IMR-90 (cell line): ENCODE results near the gene CUX1. TPM values are rescaled to one million over a fixed set of nuclear protein-coding genes. Genes with fewer than 3 reads are reported as not detected.

Source experiments
- ATAC-seq: fragments of 200-7000 bp; cut with Tn5 transposase; 2 replicates; pipeline ENCODE4 v1.9.1; 2020; ENCODE audit warnings: low read depth, mild to moderate bottlenecking, moderate library complexity
- BruUV-seq: library from RNA; stranded (reverse); fragments of 400-500 nt; replicated peaks from 2 replicates; lab custom pipeline; 2021; lab: Mats Ljungman, UMichigan
- CTCF ChIA-PET: fragments of 300-600 bp; formaldehyde crosslinking; extraction: SDS; loops from one replicate; lab custom pipeline; 2021; ENCODE audit warnings: antibody characterized with exemption; lab: Yijun Ruan, JAX
- POLR2A ChIA-PET: fragments of 300-600 bp; sonication (Branson Sonifier 250); formaldehyde crosslinking; loops from one replicate; lab custom pipeline; 2022; ENCODE audit warnings: antibody characterized with exemption; ENCODE audit not compliant: unreplicated experiment; lab: Charles Lee
- DNase-seq: peaks from one replicate; pipeline ENCODE4 v3.0.0; 2013
- H2AFZ ChIP-seq: replicated peaks from 2 replicates; pipeline ENCODE3; 2013; ENCODE audit warnings: low read length, mild to moderate bottlenecking; ENCODE audit not compliant: poor library complexity
- H2AK5ac ChIP-seq: 2 replicates; pipeline ENCODE4 v1.6.1; 2013; ENCODE audit warnings: low read depth, low read length, inconsistent platforms
- H2AK9ac ChIP-seq: replicated peaks from 2 replicates; pipeline ENCODE3; 2013; ENCODE audit warnings: mild to moderate bottlenecking, low read depth, low read length, moderate library complexity; ENCODE audit not compliant: poor library complexity
- H2BK120ac ChIP-seq: 2 replicates; pipeline ENCODE4 v1.6.1; 2013; ENCODE audit warnings: low read depth, low read length, inconsistent platforms
- H2BK15ac ChIP-seq: 3 replicates; pipeline ENCODE4 v1.6.1; 2013; ENCODE audit warnings: low read depth, low read length, inconsistent platforms
- H2BK20ac ChIP-seq: 2 replicates; pipeline ENCODE4 v1.6.1; 2013; ENCODE audit warnings: low read depth, mild to moderate bottlenecking, inconsistent platforms, low read length, moderate library complexity
- H2BK5ac ChIP-seq: 2 replicates; pipeline ENCODE4 v1.6.1; 2013; ENCODE audit warnings: mild to moderate bottlenecking, low read depth, low read length, inconsistent platforms; ENCODE audit not compliant: poor library complexity, severe bottlenecking
- H3K14ac ChIP-seq: replicated peaks from 2 replicates; pipeline ENCODE4 v1.6.1; 2013; ENCODE audit warnings: low read depth, low read length, inconsistent platforms
- H3K18ac ChIP-seq: 2 replicates; pipeline ENCODE4 v1.6.1; 2013; ENCODE audit warnings: low read depth, low read length, control low read depth
- H3K23ac ChIP-seq: 2 replicates; pipeline ENCODE4 v1.6.1; 2013; ENCODE audit warnings: low read depth, low read length, inconsistent platforms
- H3K27ac ChIP-seq: 2 replicates; pipeline ENCODE4 v1.5.1; 2013; ENCODE audit warnings: mild to moderate bottlenecking, control low read depth, low read length; ENCODE audit not compliant: insufficient read depth
- H3K27me3 ChIP-seq: 2 replicates; pipeline ENCODE4 v1.6.1; 2013; ENCODE audit warnings: low read length; ENCODE audit not compliant: control insufficient read depth, insufficient read depth
- H3K36me3 ChIP-seq: 2 replicates; pipeline ENCODE4 v1.6.1; 2013; ENCODE audit warnings: low read length, mixed read lengths; ENCODE audit not compliant: control insufficient read depth, insufficient read depth
- H3K4ac ChIP-seq: 2 replicates; pipeline ENCODE4 v1.6.1; 2013; ENCODE audit warnings: low read depth, low read length, inconsistent platforms
- H3K4me1 ChIP-seq: 2 replicates; pipeline ENCODE4 v1.6.1; 2013; ENCODE audit warnings: low read length, mixed read lengths; ENCODE audit not compliant: control insufficient read depth, insufficient read depth
- H3K4me2 ChIP-seq: 2 replicates; pipeline ENCODE4 v1.6.1; 2013; ENCODE audit warnings: low read depth, mild to moderate bottlenecking, control low read depth, low read length, moderate library complexity
- H3K4me3 ChIP-seq: 2 replicates; pipeline ENCODE4 v1.5.1; 2013; ENCODE audit warnings: low read depth, mild to moderate bottlenecking, control low read depth, low read length, moderate library complexity; ENCODE audit not compliant: insufficient read depth
- H3K56ac ChIP-seq: 2 replicates; pipeline ENCODE4 v1.6.1; 2013; ENCODE audit warnings: low read length, inconsistent platforms; ENCODE audit not compliant: insufficient read depth; ENCODE audit errors: extremely low read depth
- H3K79me1 ChIP-seq, 2 experiments: 2 replicates each; pipeline ENCODE4 v1.6.1; 2013; ENCODE audit warnings: low read length in 2 of 2, inconsistent platforms in 1 of 2, low read depth in 1 of 2
- H3K9ac ChIP-seq: 2 replicates; pipeline ENCODE4 v1.6.1; 2013; ENCODE audit warnings: low read depth, low read length, control low read depth
- H3K9me1 ChIP-seq: 2 replicates; pipeline ENCODE4 v1.6.1; 2013; ENCODE audit warnings: low read length, inconsistent platforms; ENCODE audit not compliant: insufficient read depth
- H3K9me3 ChIP-seq: 2 replicates; pipeline ENCODE4 v1.6.1; 2013; ENCODE audit warnings: low read length; ENCODE audit not compliant: control insufficient read depth, insufficient read depth
- H4K20me1 ChIP-seq: 2 replicates; pipeline ENCODE4 v1.6.1; 2013; ENCODE audit warnings: low read length, inconsistent platforms; ENCODE audit not compliant: insufficient read depth
- H4K5ac ChIP-seq: 2 replicates; pipeline ENCODE4 v1.6.1; 2013; ENCODE audit warnings: mild to moderate bottlenecking, low read depth, low read length, control low read depth
- H4K8ac ChIP-seq, 2 experiments: 2 replicates each; pipeline ENCODE4 v1.6.1; 2013; ENCODE audit warnings: low read depth in 2 of 2, low read length in 2 of 2, control low read depth in 1 of 2, inconsistent platforms in 1 of 2
- H4K91ac ChIP-seq: 2 replicates; pipeline ENCODE4 v1.6.1; 2013; ENCODE audit warnings: low read depth, low read length, inconsistent platforms; ENCODE audit not compliant: insufficient read depth
- BHLHE40 ChIP-seq: fragments of 150-350 bp; IDR thresholded peaks from 2 replicates; pipeline ENCODE4 v1.6.1; 2016; ENCODE audit warnings: mild to moderate bottlenecking, low read depth, low read length
- CEBPB ChIP-seq: IDR thresholded peaks from 2 replicates; pipeline ENCODE4 v1.6.1; 2012; ENCODE audit warnings: low read depth, low read length, improper control_type of control experiment
- CHD1 ChIP-seq: IDR thresholded peaks from 2 replicates; pipeline ENCODE4 v1.6.1; 2012; ENCODE audit warnings: low read depth, low read length, improper control_type of control experiment
- FOS ChIP-seq: fragments of 150-350 bp; IDR thresholded peaks from 2 replicates; pipeline ENCODE4 v1.6.1; 2016; ENCODE audit warnings: low read depth, low read length
- MAFK ChIP-seq: IDR thresholded peaks from 2 replicates; pipeline ENCODE4 v1.6.1; 2012; ENCODE audit warnings: low read depth, low read length, improper control_type of control experiment
- MAZ ChIP-seq: IDR thresholded peaks from 2 replicates; pipeline ENCODE4 v1.6.1; 2012; ENCODE audit warnings: low read depth, mild to moderate bottlenecking, low read length, improper control_type of control experiment, moderate library complexity, borderline replicate concordance
- MXI1 ChIP-seq: IDR thresholded peaks from 2 replicates; pipeline ENCODE4 v1.6.1; 2012; ENCODE audit warnings: low read depth, mild to moderate bottlenecking, low read length, moderate library complexity, borderline replicate concordance
- NFE2L2 ChIP-seq: fragments of 150-350 bp; IDR thresholded peaks from 2 replicates; pipeline ENCODE4 v1.6.1; 2016; ENCODE audit warnings: low read depth, mild to moderate bottlenecking, low read length
- POLR2A ChIP-seq: IDR thresholded peaks from 2 replicates; pipeline ENCODE4 v1.6.1; 2012; ENCODE audit warnings: mild to moderate bottlenecking, low read depth, low read length
- RAD21 ChIP-seq: IDR thresholded peaks from 2 replicates; pipeline ENCODE4 v1.6.1; 2012; ENCODE audit warnings: low read length, improper control_type of control experiment
- RCOR1 ChIP-seq: IDR thresholded peaks from 2 replicates; pipeline ENCODE4 v1.6.1; 2012; ENCODE audit warnings: mild to moderate bottlenecking, low read length, improper control_type of control experiment; ENCODE audit not compliant: insufficient replicate concordance
- RFX5 ChIP-seq: IDR thresholded peaks from 2 replicates; pipeline ENCODE4 v1.8.0; 2012; ENCODE audit warnings: low read depth, mild to moderate bottlenecking, low read length, moderate library complexity
- SMC3 ChIP-seq: fragments of 150-350 bp; IDR thresholded peaks from 2 replicates; pipeline ENCODE4 v1.6.1; 2016; ENCODE audit warnings: low read depth, mild to moderate bottlenecking, antibody characterized with exemption, low read length, moderate library complexity
- WGBS, 2 experiments: methylation state at CpG; one replicate each; pipeline versions ENCODE4 v1.1.5 to v1.1.7; 2013; ENCODE audit warnings: missing lambda C conversion rate in 2 of 2; ENCODE audit not compliant: insufficient read length in 1 of 2; ENCODE audit errors: extremely low coverage in 2 of 2; 5-methylcytosine and 5-hydroxymethylcytosine counted together
- dilution Hi-C: fragments of 300-500 bp; cut with HindIII; formaldehyde crosslinking; loops from one replicate; pipeline ENCODE4 v1.14.3; 2018; ENCODE audit warnings: low sequenced_read_pairs; ENCODE audit not compliant: unreplicated experiment
- in situ Hi-C: fragments of 300-500 bp; cut with MboI; formaldehyde crosslinking; loops from 3 replicates; pipeline ENCODE4 v1.14.3; 2019; ENCODE audit warnings: low sequenced_read_pairs, inconsistent platforms, mixed read lengths
- intact Hi-C: fragments of 100-400 bp; cut with micrococcal nuclease; formaldehyde crosslinking; loops from 2 replicates; pipeline ENCODE4 v1.10.0; 2022
- polyA plus RNA-seq, 3 experiments: library from polyadenylated mRNA; depleted of rRNA; stranded (reverse); fragments of >200 nt; gene quantifications; 2 replicates each; pipeline ENCODE4 v1.2.3, GENCODE V29; 2012; ENCODE audit warnings: low replicate concordance in 1 of 3
- total RNA-seq: library from RNA; depleted of rRNA; stranded (reverse); fragments of >200 nt; gene quantifications from 2 replicates; pipeline ENCODE4 v1.2.3, GENCODE V29; 2012
- TF ChIP-seq, protein P1 (sequence below): fragments of 150-350 bp; IDR thresholded peaks from 2 replicates; pipeline ENCODE4 v1.6.1; 2017; ENCODE audit warnings: mild to moderate bottlenecking, antibody characterized with exemption, low read length, low read depth
- TF ChIP-seq, protein P2 (sequence below): conservative IDR thresholded peaks from 2 replicates; pipeline ENCODE4 v1.5.1; 2012; ENCODE audit warnings: mild to moderate bottlenecking, low read depth, low read length, improper control_type of control experiment
- TF ChIP-seq, protein P3 (sequence below): fragments of 150-350 bp; IDR thresholded peaks from 2 replicates; pipeline ENCODE4 v1.6.1; 2016; ENCODE audit warnings: low read depth, mild to moderate bottlenecking, low read length, moderate library complexity, borderline replicate concordance

The CUX1 gene
- total and polyA plus RNA-seq, 2 of the 4 experiments (the other 2 are of a cell fraction), result 19.7 to 46.4 TPM

DNA sequence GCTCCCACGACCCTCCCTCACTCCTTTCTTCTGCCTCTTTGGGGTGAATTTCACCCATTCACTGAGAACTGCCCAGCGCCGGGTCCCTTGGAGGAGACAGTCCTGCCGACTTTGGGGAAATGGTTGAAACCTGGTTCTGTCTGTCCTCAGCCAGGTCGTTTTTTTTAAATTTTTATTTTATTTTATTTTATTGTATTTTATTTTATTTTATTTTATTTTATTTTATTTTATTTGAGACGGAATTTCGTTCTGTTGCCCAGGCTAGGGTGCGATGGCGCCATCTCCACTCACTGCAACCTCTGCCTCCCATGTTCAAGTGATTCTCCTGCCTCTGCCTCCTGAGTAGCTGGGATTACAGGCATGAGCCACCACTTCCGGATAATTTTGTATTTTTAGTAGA is 363.3 kb downstream of the CUX1 start:
- H3K18ac ChIP-seq, result no peak overlapping the region
- dilution Hi-C loops (no loop called here), intact Hi-C loops (no loop called here), in situ Hi-C loops (no loop called here)
- no peaks in the 10 kb centered on the region for H3K4me1 ChIP-seq
- ChIA-PET POLR2A (no interaction called here), CTCF (no interaction called here)
- no peak overlapping the region for H3K4me2 ChIP-seq
- no peak overlapping the region for H3K23ac ChIP-seq
- H3K9ac ChIP-seq, result no peak overlapping the region
- H2BK20ac ChIP-seq, result no peak overlapping the region
- no peak overlapping the region for H3K14ac ChIP-seq
- H2BK15ac ChIP-seq, result no peak overlapping the region
- TF ChIP-seq SMC3, result no peak
- no peak for TF ChIP-seq MAFK
- TF ChIP-seq BHLHE40, result no peak
- no peak for TF ChIP-seq CEBPB
- TF ChIP-seq RFX5, result no peak
- TF ChIP-seq, protein P1, sequence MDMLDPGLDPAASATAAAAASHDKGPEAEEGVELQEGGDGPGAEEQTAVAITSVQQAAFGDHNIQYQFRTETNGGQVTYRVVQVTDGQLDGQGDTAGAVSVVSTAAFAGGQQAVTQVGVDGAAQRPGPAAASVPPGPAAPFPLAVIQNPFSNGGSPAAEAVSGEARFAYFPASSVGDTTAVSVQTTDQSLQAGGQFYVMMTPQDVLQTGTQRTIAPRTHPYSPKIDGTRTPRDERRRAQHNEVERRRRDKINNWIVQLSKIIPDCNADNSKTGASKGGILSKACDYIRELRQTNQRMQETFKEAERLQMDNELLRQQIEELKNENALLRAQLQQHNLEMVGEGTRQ, result no peak
- TF ChIP-seq, protein P2, sequence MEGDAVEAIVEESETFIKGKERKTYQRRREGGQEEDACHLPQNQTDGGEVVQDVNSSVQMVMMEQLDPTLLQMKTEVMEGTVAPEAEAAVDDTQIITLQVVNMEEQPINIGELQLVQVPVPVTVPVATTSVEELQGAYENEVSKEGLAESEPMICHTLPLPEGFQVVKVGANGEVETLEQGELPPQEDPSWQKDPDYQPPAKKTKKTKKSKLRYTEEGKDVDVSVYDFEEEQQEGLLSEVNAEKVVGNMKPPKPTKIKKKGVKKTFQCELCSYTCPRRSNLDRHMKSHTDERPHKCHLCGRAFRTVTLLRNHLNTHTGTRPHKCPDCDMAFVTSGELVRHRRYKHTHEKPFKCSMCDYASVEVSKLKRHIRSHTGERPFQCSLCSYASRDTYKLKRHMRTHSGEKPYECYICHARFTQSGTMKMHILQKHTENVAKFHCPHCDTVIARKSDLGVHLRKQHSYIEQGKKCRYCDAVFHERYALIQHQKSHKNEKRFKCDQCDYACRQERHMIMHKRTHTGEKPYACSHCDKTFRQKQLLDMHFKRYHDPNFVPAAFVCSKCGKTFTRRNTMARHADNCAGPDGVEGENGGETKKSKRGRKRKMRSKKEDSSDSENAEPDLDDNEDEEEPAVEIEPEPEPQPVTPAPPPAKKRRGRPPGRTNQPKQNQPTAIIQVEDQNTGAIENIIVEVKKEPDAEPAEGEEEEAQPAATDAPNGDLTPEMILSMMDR, result no peak
- TF ChIP-seq FOS, result no peak
- TF ChIP-seq NFE2L2, result no peak
- TF ChIP-seq CHD1, result no peak
- TF ChIP-seq, protein P3, sequence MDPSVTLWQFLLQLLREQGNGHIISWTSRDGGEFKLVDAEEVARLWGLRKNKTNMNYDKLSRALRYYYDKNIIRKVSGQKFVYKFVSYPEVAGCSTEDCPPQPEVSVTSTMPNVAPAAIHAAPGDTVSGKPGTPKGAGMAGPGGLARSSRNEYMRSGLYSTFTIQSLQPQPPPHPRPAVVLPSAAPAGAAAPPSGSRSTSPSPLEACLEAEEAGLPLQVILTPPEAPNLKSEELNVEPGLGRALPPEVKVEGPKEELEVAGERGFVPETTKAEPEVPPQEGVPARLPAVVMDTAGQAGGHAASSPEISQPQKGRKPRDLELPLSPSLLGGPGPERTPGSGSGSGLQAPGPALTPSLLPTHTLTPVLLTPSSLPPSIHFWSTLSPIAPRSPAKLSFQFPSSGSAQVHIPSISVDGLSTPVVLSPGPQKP, result no peak
- TF ChIP-seq RCOR1, result no peak
- TF ChIP-seq POLR2A, result no peak
- TF ChIP-seq MAZ, result no peak
- TF ChIP-seq RAD21, result no peak
- TF ChIP-seq MXI1, result no peak
- H4K5ac ChIP-seq, result no peak overlapping the region
- no peak overlapping the region for H2BK5ac ChIP-seq
- no peak overlapping the region for H3K56ac ChIP-seq
- no peak overlapping the region for H4K91ac ChIP-seq
- H3K79me1 ChIP-seq, result no peaks in the 10 kb centered on the region; a peak in 1 of 4 replicates
- peaks cover 50% of the 10 kb centered on the region for H3K36me3 ChIP-seq
- H3K9me3 ChIP-seq, result no peaks in the 10 kb centered on the region
- no peak overlapping the region for H3K4me3 ChIP-seq
- WGBS, 2 experiments, result no CpG with 5 or more reads among the region's 10 CpGs
- H3K27me3 ChIP-seq, result no peaks in the 10 kb centered on the region
- H2AK5ac ChIP-seq, result no peak overlapping the region
- no peak overlapping the region for H2AFZ ChIP-seq
- H3K27ac ChIP-seq, result no peak overlapping the region
- BruUV-seq, result no TSS peak
- no peak overlapping the region for H2AK9ac ChIP-seq
- ATAC-seq (no peak), DNase-seq (no peak)
- no peak overlapping the region for H4K8ac ChIP-seq
- no peaks in the 10 kb centered on the region; the same call in 1 of the 2 replicates for H4K20me1 ChIP-seq
- no peak overlapping the region for H3K4ac ChIP-seq
- no peak overlapping the region for H2BK120ac ChIP-seq
- H3K9me1 ChIP-seq, result 0 out of 2 replicates have a peak, but pooled peaks cover under 1% of the 10 kb centered on the region
